B cell (primary cell): ENCODE results near the gene CNST.

ENCODE experiments used
- CTCF ChIP-seq: fragments of 200-600 bp; IDR thresholded peaks from one replicate; pipeline ENCODE4 v1.8.0; 2022; ENCODE audit warnings: antibody characterized with exemption, mild to moderate bottlenecking
- EZH2 ChIP-seq: IDR thresholded peaks from 2 replicates; pipeline ENCODE4 v1.6.1; 2012; ENCODE audit warnings: borderline replicate concordance, low read depth, mild to moderate bottlenecking, moderate library complexity, low read length; ENCODE audit not compliant: insufficient read depth, poor library complexity, severe bottlenecking

DNA sequence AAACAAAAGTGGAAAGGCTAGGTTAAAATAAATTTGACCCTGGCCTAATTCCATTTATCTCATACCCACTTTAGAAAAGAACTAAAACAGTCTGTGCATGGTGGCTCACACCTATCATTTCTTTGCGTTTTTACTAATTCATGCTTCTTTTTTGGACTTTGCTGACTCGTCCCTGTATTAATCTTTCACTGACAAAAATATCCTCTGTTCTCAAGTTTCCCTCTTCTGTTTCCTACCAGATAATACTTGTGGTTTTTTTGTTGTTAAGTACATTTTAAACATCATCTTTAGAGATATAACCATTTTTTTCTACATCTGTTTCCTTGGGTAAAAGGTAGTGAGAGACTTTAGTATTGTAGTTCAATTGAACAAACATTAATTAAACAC, 11.5 kb downstream of the CNST start:
- no peak for TF ChIP-seq CTCF
- TF ChIP-seq EZH2: no peak
